Activated CD4-positive, alpha-beta T cell treated with anti-CD3 and anti-CD28 coated beads, Interleukin-2, amount 10 ng/mL, durations not matched to agents 24 days and 14 days (primary cell): ENCODE data around the gene C16orf87. TPM values are rescaled to one million over a fixed set of nuclear protein-coding genes. Genes with fewer than 3 reads are reported as not detected.
A peak's percentile ranks its signal among the peaks of the same experiment; 100 is the strongest.

Source experiments
- DNase-seq: peaks from one replicate; pipeline ENCODE4 v3.0.0; 2022
- H3K27ac Mint-ChIP-seq: one replicate; pipeline ENCODE4 v1.8.0; 2022; ENCODE audit warnings: mild to moderate bottlenecking, mixed read lengths
- H3K27me3 Mint-ChIP-seq: one replicate; pipeline ENCODE4 v1.8.0; 2022; ENCODE audit warnings: mixed read lengths
- H3K36me3 Mint-ChIP-seq: one replicate; pipeline ENCODE4 v1.8.0; 2022; ENCODE audit warnings: low read depth, mild to moderate bottlenecking, mixed read lengths
- H3K4me1 Mint-ChIP-seq: one replicate; pipeline ENCODE4 v1.8.0; 2021; ENCODE audit warnings: mixed read lengths
- H3K4me3 Mint-ChIP-seq: one replicate; pipeline ENCODE4 v1.8.0; 2022; ENCODE audit warnings: mild to moderate bottlenecking, moderate library complexity, mixed read lengths
- H3K9me3 Mint-ChIP-seq: one replicate; pipeline ENCODE4 v1.8.0; 2021; ENCODE audit warnings: mixed read lengths
- intact Hi-C: fragments of 100-400 bp; cut with micrococcal nuclease; formaldehyde crosslinking; loops from one replicate; pipeline ENCODE4 v1.15.1; 2023
- total RNA-seq: library from RNA; stranded (reverse); gene quantifications from 2 replicates; pipeline ENCODE4 v1.2.3, GENCODE V29; 2022

Gene C16orf87
- total RNA-seq, 1 donor from 2014 or later = 32.7 TPM

DNA sequence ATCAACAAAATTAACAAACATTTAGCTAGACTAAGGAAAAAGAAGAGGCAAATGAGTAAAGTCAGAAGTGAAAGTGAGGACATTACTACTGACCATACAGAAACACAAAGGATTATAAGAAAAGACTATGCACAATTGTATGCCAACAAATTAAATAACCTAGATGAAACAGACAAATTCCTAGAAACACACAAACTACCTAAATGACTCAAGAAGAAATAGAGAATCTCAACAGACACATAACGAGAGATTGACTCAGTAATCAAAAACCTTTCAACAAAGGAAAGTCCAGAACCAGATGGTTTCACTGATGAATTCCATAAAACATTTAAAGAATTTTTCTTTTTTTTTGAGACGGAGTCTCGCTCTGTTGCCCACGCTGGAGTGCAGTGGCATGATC lies 47.2 kb downstream of the C16orf87 start:
- H3K4me1 Mint-ChIP-seq = peaks cover 5% of the 10 kb centered on the region
- no peak overlapping the region for H3K4me3 Mint-ChIP-seq
- H3K9me3 Mint-ChIP-seq = peaks cover 14% of the 10 kb centered on the region
- H3K27me3 Mint-ChIP-seq = peaks cover 15% of the 10 kb centered on the region
- H3K36me3 Mint-ChIP-seq = no peaks in the 10 kb centered on the region
- intact Hi-C loops = no loop called here
- DNase-seq = no peak
- H3K27ac Mint-ChIP-seq = no peak overlapping the region

DNA sequence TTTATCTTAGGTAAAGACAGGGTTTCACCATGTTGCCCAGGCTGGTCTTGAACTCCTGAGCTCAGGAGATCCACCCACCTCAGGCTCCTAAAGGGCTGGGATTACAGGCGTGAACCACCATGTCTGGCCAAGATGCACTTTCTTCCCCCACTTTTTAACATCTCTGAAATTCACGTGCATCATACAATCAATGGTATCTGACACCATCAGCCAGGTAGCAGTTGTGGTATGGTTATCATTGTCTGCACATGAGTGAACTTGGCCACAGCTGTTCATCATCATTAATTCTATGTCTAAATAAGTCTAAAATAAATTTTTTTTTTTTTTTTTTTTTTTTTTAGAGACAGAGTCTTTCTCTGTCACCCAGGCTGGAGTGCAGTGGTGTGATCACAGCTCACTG lies 48.7 kb downstream of the C16orf87 start:
- no peak overlapping the region for H3K27ac Mint-ChIP-seq
- no peaks in the 10 kb centered on the region for H3K36me3 Mint-ChIP-seq
- peaks cover 14% of the 10 kb centered on the region for H3K9me3 Mint-ChIP-seq
- no peak overlapping the region for H3K4me3 Mint-ChIP-seq
- intact Hi-C loops = no loop called here
- peaks cover 13% of the 10 kb centered on the region for H3K27me3 Mint-ChIP-seq
- peaks cover 5% of the 10 kb centered on the region for H3K4me1 Mint-ChIP-seq
- peak; percentile 37 for DNase-seq

DNA sequence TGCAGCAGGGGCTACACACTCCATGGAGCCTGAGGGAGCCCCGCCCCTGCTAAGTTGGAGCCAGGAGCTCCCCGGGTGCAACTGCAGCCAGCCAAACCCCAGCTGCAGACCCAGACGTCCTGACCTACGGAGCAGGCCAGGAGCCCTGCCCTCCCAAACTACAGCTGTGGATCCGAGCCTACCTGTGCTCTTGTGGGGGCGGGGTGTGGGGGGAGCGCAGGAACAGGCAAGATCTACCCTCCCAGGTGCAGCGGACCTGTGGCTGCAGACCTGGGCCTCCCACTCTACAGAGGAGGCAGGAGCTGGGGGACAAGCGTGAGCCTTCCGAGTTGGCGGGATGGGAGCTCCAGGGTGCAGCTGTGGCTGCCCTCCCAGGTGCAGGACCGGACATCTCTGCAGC lies 53.2 kb downstream of the C16orf87 start:
- Mint-ChIP-seq H3K9me3 (peaks cover 5% of the 10 kb centered on the region), H3K36me3 (no peaks in the 10 kb centered on the region), H3K4me1 (no peaks in the 10 kb centered on the region), H3K27ac (no peak overlapping the region), H3K27me3 (no peaks in the 10 kb centered on the region), H3K4me3 (no peak overlapping the region)
- intact Hi-C loops = no loop called here
- no peak for DNase-seq

DNA sequence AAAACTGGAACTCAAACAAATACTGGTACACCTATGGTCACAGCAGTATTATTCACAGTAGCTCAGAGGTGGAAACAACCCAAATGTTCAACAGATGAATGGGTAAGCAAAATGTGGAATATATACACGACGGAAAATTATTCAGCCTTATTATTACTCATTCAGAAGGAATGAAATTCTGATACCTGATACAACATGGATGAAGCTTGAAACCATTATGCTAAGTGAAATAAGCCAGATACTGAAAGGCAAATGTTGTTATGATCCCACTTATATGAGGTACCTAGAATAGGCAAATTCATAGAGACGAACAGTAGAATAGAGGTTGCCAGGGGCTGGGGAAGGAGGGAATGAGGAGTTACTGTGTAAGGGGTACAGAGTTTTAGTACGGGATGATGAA lies 55.8 kb downstream of the C16orf87 start:
- H3K27me3 Mint-ChIP-seq = peaks cover 2% of the 10 kb centered on the region
- DNase-seq = no peak
- no peaks in the 10 kb centered on the region for H3K4me1 Mint-ChIP-seq
- no peak overlapping the region for H3K27ac Mint-ChIP-seq
- no peak overlapping the region for H3K4me3 Mint-ChIP-seq
- no peaks in the 10 kb centered on the region for H3K36me3 Mint-ChIP-seq
- H3K9me3 Mint-ChIP-seq = peaks cover 5% of the 10 kb centered on the region
- intact Hi-C loops = no loop called here

DNA sequence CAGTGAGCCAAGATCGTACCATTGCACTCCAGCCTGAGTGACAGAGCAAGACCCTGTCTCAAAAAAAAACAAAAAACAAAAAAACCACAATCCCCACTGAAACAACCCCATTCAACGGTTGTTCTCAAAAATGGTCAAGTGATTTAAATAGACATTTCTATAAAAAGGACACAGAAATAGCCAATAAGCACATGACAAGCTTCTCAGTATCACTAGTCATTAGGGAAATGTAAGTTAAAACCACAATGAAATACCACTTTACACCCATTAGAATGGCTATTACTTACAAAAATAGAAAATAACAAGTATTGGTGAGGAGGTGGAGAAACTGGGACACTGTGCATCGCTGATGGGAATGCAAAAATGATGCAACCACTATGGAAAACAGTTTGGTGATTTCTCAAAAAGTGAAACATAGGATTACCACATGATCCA lies 56.2 kb downstream of the C16orf87 start:
- H3K36me3 Mint-ChIP-seq = no peaks in the 10 kb centered on the region
- DNase-seq = no peak
- peaks cover 2% of the 10 kb centered on the region for H3K27me3 Mint-ChIP-seq
- no peak overlapping the region for H3K27ac Mint-ChIP-seq
- peaks cover 5% of the 10 kb centered on the region for H3K9me3 Mint-ChIP-seq
- no peak overlapping the region for H3K4me3 Mint-ChIP-seq
- no peaks in the 10 kb centered on the region for H3K4me1 Mint-ChIP-seq
- intact Hi-C loops = no loop called here

DNA sequence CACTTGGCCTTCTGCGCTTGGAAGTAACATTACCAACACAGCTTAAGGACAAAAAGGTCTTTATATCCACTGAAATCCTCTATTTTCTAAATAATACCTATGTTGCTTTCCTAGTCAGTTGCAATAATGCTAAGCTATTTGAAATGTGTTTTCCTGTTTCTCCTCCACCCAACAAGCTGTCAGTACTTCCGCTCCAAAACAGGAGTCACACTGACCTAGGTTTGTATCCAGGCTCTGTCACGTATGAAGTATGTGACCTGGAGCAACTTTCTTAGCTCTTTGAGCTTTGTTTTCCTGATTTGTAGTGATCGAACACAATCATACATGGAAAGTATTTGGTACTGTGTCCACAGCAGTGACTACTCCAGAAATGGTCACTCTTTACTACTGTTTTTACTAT lies 58.5 kb downstream of the C16orf87 start:
- Mint-ChIP-seq H3K4me3 (no peak overlapping the region), H3K4me1 (no peaks in the 10 kb centered on the region), H3K27me3 (peaks cover 5% of the 10 kb centered on the region), H3K9me3 (no peaks in the 10 kb centered on the region), H3K27ac (no peak overlapping the region), H3K36me3 (no peaks in the 10 kb centered on the region)
- DNase-seq = no peak
- intact Hi-C loops = no loop called here

DNA sequence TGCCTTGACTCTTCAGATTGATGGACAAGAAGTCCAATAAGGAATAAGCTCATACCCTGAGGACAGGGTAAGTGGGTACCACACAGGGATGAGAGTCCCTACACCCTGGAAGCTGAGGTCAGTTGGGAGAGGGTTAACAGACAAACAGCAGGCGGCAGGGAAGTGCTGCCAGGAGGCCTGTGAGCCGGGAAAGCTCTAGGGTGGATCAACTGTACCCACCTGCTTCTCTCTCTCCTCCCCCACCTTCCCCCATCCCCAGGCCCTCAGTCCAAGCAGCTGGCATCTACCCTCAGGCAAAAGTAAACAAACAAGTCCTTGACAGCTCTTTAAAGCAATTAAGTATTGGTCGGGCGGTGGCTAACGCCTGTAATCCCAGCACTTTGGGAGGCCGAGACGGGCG lies 62.2 kb downstream of the C16orf87 start:
- Mint-ChIP-seq H3K27ac (no peak overlapping the region), H3K36me3 (no peaks in the 10 kb centered on the region), H3K9me3 (no peaks in the 10 kb centered on the region), H3K27me3 (peaks cover 5% of the 10 kb centered on the region), H3K4me1 (no peaks in the 10 kb centered on the region), H3K4me3 (no peak overlapping the region)
- intact Hi-C loops = no loop called here
- DNase-seq = no peak

DNA sequence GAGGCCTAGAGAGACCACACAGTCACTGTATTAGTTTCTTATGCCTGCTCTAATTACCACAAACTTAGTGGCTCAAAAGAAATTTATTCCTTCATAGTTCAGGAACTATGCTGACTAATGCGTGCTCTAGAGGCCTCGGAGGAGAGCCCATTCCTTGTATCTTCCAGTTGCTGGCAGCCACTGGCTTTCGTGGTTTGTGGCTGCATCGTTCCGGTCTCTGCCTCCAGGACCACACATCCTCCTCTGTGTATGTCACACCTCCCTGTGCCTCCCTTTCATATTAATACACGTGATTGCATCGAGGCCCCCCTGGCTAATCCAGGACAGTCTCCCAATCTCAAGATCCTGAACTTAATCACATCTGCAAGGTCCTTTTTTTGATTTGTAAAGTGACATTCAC lies 65.9 kb downstream of the C16orf87 start:
- Mint-ChIP-seq H3K4me1 (no peaks in the 10 kb centered on the region), H3K36me3 (no peaks in the 10 kb centered on the region), H3K27ac (no peak overlapping the region), H3K9me3 (no peaks in the 10 kb centered on the region), H3K27me3 (peaks cover 3% of the 10 kb centered on the region), H3K4me3 (no peak overlapping the region)
- intact Hi-C loops = no loop called here
- DNase-seq = no peak

DNA sequence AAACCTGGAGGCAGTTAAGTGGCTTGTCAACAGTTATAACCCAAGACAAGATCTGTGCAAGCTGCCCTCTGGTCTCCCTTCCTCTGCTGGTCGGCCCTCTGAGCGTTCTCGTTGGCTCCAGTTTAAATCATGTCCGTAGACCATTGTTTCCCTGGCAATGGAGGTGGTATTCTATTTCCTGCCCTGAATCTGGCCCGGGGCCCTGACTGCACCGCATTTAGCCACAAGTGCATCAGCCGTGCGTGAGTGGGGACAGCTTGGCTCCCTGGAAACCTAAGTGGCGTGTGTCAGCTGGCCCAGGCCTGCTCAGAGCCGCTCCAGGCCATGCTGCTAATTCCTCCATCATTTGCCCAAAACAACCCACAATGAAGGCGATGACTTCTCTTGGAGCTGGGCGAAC lies 67.8 kb downstream of the C16orf87 start:
- intact Hi-C loops = no loop called here
- Mint-ChIP-seq H3K4me3 (no peak overlapping the region), H3K4me1 (no peaks in the 10 kb centered on the region), H3K9me3 (no peaks in the 10 kb centered on the region), H3K27ac (no peak overlapping the region), H3K27me3 (peaks cover 3% of the 10 kb centered on the region), H3K36me3 (no peaks in the 10 kb centered on the region)
- no peak for DNase-seq

DNA sequence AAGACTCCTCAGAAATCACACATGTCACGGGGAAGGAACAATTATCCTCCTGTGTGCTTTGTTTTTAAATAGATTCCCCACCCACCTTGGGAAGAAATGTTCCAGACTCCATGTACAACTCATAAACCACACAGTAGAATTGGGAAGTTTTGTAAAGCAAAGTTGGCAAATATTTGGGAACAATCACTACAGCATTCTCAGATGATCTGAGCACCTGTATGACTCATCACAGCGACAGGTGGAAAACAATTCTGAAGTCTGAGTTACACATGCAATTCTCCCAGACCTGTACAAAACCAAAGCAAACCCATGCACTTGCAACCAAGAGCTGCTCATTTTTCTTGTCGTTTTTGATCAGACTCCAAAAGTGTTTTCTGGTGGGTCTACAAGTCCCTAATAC lies 68.4 kb downstream of the C16orf87 start:
- Mint-ChIP-seq H3K27ac (no peak overlapping the region), H3K27me3 (no peaks in the 10 kb centered on the region), H3K4me1 (no peaks in the 10 kb centered on the region), H3K9me3 (no peaks in the 10 kb centered on the region), H3K36me3 (no peaks in the 10 kb centered on the region), H3K4me3 (no peak overlapping the region)
- intact Hi-C loops = no loop called here
- no peak for DNase-seq

DNA sequence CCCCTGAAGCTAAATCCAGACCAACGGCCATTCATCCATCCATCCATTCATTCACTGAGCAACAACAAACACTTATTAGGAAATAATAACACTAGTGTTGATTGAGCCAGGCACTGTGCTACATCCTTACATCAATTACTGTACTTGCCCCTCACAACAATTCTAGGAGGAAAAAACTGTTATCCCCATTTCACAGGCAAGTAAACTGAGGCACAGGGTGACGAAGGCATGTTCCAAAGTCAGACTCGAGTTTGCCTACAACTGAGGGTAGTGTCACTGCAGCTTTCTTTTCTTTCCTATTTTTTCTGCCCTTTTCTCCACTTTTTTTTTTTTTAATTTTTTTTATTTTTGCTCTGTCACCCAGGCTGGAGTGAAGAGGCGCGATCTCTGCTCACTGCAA lies 71.7 kb downstream of the C16orf87 start:
- H3K9me3 Mint-ChIP-seq = no peaks in the 10 kb centered on the region
- no peak overlapping the region for H3K27ac Mint-ChIP-seq
- no peaks in the 10 kb centered on the region for H3K4me1 Mint-ChIP-seq
- no peak overlapping the region for H3K4me3 Mint-ChIP-seq
- DNase-seq = no peak
- intact Hi-C loops = no loop called here
- no peaks in the 10 kb centered on the region for H3K27me3 Mint-ChIP-seq
- H3K36me3 Mint-ChIP-seq = no peaks in the 10 kb centered on the region

DNA sequence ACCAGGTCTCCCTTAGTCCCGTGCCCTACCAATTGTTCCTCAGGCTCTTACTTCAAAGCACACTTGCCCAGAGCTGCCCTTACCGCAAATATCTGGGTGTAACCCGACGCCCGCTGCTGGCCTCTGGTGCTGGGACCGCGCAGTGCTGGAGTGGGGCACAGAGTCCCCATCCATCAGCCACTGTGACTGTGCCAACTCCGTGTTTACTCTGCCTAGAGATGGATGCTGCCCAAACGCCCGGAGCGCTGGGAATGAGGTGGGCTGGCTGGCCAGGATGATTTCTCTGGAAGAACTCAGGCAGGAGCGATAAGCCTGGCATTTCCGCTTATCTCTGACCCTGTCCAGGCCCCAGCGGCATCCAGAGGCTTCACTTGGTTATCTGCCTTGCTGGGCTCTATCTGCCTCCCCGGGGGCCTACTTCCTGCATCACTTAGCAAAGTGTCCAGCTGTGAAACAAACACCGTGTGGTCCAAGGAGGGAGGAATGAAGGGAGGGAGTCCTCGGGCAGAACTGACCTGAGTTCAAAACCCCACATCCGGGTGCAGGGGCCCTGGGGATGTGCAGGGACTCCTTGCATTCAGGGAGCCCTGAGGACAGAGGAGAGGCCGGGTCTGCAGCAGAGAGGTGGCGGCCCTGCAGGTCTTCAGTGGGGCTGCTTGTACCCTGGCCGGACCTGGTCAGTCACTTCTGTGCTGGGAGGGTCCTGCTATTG lies 73.5 kb downstream of the C16orf87 start:
- DNase-seq = no peak
- Mint-ChIP-seq H3K27me3 (no peaks in the 10 kb centered on the region), H3K36me3 (no peaks in the 10 kb centered on the region), H3K4me3 (no peak overlapping the region), H3K4me1 (no peaks in the 10 kb centered on the region), H3K9me3 (no peaks in the 10 kb centered on the region), H3K27ac (no peak overlapping the region)
- intact Hi-C loops = no loop called here

DNA sequence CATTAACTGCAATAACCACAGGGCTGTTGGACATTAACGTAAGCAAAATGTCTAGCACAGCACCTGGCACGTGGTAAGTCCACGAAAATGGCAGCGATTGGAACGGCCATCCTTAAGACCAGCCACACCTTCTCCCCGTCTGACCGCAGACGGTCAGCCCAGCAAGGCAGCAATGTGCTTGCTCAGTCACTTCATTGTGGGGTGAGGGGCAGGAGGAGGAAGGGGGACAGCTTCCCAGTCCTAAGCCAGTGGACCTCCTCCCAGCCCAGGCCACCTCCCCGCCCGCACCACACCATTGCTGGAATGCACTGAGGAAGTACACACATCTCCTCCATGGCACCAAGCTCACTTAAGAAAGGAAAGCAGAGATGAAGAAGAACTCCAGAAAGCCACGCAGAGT lies 74.2 kb downstream of the C16orf87 start:
- Mint-ChIP-seq H3K36me3 (no peaks in the 10 kb centered on the region), H3K4me1 (no peaks in the 10 kb centered on the region), H3K9me3 (no peaks in the 10 kb centered on the region), H3K27ac (no peak overlapping the region), H3K27me3 (no peaks in the 10 kb centered on the region), H3K4me3 (no peak overlapping the region)
- intact Hi-C loops = no loop called here
- no peak for DNase-seq

DNA sequence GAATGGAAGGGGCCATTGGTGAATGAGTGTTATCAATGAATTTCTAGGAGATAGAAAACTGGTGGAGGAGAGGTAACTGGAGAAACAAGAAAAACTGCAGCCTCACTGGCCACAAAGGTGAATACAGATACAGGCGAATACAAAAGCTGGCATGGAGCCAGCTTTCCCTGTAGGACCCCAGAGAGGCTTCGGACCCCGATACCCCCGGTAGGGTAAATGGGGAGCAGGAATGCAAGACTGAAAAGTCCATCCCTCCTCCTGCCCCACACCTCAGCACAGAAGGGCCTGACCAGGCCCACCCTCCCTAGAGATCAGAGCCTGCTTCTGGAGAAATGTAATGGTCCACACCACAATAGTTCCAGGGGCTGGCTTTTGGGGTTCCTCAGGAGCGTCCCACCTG lies 78.0 kb downstream of the C16orf87 start:
- Mint-ChIP-seq H3K27ac (no peak overlapping the region), H3K27me3 (no peaks in the 10 kb centered on the region), H3K9me3 (no peaks in the 10 kb centered on the region), H3K36me3 (no peaks in the 10 kb centered on the region), H3K4me1 (no peaks in the 10 kb centered on the region), H3K4me3 (no peak overlapping the region)
- no peak for DNase-seq
- intact Hi-C loops = no loop called here

DNA sequence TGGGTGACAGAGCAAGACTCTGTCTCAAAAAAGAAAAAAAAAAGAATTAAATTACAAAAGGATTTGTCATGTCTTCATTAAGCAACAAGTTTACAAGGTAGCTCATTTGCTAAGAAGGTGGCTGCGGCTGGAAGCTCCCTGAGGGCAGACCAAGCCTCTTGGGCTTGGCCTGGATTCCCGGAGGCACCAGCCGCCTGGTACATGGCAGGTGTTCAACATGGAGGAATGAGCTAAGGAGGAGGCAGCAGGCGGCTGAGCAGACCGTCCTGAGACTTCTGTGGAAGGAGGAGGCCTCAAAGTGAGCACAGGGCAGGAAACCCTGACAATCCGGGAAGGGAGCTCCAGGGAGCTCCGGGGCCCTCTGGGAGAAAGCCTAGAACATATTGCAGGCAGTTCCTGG lies 79.6 kb downstream of the C16orf87 start:
- H3K9me3 Mint-ChIP-seq = no peaks in the 10 kb centered on the region
- no peak overlapping the region for H3K27ac Mint-ChIP-seq
- intact Hi-C loops = no loop called here
- H3K4me1 Mint-ChIP-seq = no peaks in the 10 kb centered on the region
- H3K36me3 Mint-ChIP-seq = no peaks in the 10 kb centered on the region
- H3K4me3 Mint-ChIP-seq = no peak overlapping the region
- DNase-seq = no peak
- no peaks in the 10 kb centered on the region for H3K27me3 Mint-ChIP-seq
